ENCODE results near the gene PIGX. TPM values are rescaled to one million over a fixed set of nuclear protein-coding genes. Genes with fewer than 3 reads are reported as not detected.
"Not testable (repeated sequence)": the region's sequence is repeated elsewhere in the genome, so short reads cannot be mapped to it uniquely, and the experiment has no call there.

Gene PIGX
- total and polyA plus RNA-seq, 3 experiments from 2014 or later: 38.7 to 50.5 (median 49.0) TPM

DNA sequence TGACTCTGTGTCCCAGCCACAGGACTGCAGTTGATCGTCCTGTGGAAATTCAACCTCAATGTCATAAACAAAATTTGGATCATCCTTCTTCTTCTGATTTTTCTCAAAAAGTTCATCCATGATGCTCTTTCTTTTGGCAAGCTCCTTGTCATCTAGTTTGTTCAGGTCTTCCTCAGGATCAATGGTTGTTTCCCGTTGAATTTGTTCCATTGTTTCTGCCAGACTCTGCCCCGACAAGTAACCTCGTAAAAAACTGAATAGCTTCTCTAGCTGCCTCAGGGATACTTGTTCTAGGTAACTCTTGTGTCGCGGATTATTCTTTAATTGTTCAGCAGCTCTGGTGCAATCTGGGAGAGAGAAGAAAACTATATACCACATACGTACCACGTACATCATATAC lies 4.6 kb upstream of the PIGX start:
- H3K4me1 Mint-ChIP-seq: peaks cover 10 to 18% (median 13%) of the 10 kb centered on the region in 3 donors
- CTCF ChIA-PET: interaction anchor here (1.0 to 1.1 kb wide), 2 partner anchors 98 to 101 kb away, joined by 3 read pairs; no protein-coding TSS in a partner anchor
- H3K4me3 Mint-ChIP-seq: no peak overlapping the region
- Histone ChIP-seq H3K4me3 (ENCODE audit: low read length) (no peak overlapping the region), H3K36me3 (ENCODE audit: insufficient read depth, low read length) (no peaks in the 10 kb centered on the region), H3K9me3 (ENCODE audit: low read length) (no peaks in the 10 kb centered on the region), H3K27ac (ENCODE audit: low read depth, low read length) (no peak overlapping the region), H3K27me3 (ENCODE audit: insufficient read depth, low read length, poor library complexity, severe bottlenecking) (no peaks in the 10 kb centered on the region), H3K4me1 (ENCODE audit: insufficient read depth, low read length) (peaks cover 10% of the 10 kb centered on the region)
- POLR2A ChIA-PET: interaction anchor here (0.5 kb wide), 1 partner anchor 501 kb away, joined by 4 read pairs; no protein-coding TSS in a partner anchor
- peaks cover 0 to 11% (median 3%) of the 10 kb centered on the region in 3 donors for H3K36me3 Mint-ChIP-seq
- H3K27ac Mint-ChIP-seq: peak overlapping the region in 3 of 8 donors; percentile 5 to 43 (median 10)
- DNase-seq: no peak
- peaks cover 0 to 5% of the 10 kb centered on the region in 2 donors for H3K27me3 Mint-ChIP-seq
- no peaks in the 10 kb centered on the region for H3K9me3 Mint-ChIP-seq

DNA sequence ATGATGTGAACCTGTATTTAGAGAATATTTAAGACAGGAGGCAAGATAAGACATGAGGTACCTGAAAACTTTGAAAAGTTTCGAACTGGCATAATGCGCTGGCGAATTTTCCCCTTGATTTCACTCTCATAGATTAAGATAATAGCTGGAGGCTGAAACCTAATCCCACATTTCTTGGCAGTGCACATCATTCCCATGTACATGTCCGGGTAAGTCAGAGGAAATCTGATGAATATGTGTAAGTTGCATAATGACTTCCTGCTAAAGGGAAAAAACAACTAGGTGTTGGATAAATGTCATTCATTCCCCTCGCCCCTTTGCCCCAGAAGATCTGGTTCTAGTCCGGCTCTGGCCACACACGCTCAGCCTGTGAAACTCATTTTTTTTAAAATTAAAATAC lies 3.7 kb upstream of the PIGX start:
- ChIA-PET CTCF (interaction anchor here (1.0 to 1.1 kb wide), 2 partner anchors 99 to 102 kb away, joined by 3 read pairs; no protein-coding TSS in a partner anchor), POLR2A (interaction anchor here (0.6 kb wide), 1 partner anchor 333 kb away, joined by 3 read pairs; no protein-coding TSS in a partner anchor)
- H3K27ac Mint-ChIP-seq: peak overlapping the region in 2 of 8 donors; percentile 17 to 74

DNA sequence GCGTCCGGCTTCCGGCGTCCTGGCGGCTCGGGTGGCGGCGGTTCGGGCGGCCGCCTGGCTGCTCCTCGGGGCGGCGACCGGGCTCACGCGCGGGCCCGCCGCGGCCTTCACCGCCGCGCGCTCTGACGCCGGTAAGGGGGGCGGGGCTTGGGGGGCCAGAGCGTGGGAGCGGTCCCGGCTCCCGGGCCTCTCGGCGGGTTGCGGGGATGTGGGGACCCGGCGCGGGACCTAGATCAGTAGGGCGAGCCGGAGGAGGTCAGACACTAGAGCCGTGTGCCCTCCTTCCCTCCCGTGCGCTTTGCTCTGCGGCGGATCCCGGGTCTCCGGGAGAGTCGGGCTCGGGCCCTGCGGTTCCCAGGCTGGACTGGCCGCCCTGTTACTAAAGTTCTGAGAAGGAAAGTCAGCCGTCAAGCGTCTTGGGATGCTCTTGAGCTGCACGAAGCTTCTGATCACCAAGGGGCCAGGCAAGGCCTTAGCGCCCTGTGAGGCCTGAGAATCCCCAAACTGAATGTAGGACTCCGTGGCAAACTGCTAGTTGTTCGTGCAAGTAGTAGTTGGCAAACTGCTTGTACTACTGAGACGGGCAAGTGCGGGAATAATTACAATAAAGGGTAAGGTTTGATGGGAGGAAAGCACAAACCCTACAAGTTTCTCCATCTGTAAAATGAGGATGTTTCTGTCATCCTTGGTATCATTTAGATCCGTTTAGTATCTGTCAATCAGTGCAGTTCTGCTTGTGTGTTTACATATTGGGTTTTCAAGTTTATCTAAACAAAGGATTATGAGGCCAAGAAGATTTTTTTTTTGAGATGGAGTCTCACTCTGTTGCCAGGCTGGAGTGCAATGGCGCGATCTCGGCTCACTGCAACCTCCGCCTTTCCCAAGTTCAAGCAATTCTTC lies 587 bp downstream of the PIGX start:
- ChIA-PET CTCF (interaction anchor here (0.7 to 1.4 kb wide), 2 partner anchors 28 to 84 kb away, joined by 3 read pairs; no protein-coding TSS in a partner anchor), POLR2A (interaction anchor here (0.7 to 1.2 kb wide), 7 partner anchors 28 to 154 kb away, joined by 3 to 12 read pairs (median 4); partner anchors contain the start of genes FBXO45, NRROS, PAK2 and WDR53)
- no peaks in the 10 kb centered on the region for H3K36me3 ChIP-seq (ENCODE audit: insufficient read depth, low read length)

More for the DNA sequence above, 3.7 kb upstream of the PIGX start:
- Histone ChIP-seq H3K27ac (ENCODE audit: low read depth, low read length) (no peak overlapping the region), H3K4me3 (ENCODE audit: low read length) (no peak overlapping the region), H3K36me3 (ENCODE audit: insufficient read depth, low read length) (no peaks in the 10 kb centered on the region), H3K27me3 (ENCODE audit: insufficient read depth, low read length, poor library complexity, severe bottlenecking) (no peaks in the 10 kb centered on the region), H3K9me3 (ENCODE audit: low read length) (no peaks in the 10 kb centered on the region), H3K4me1 (ENCODE audit: insufficient read depth, low read length) (peaks cover 16% of the 10 kb centered on the region)
- DNase-seq: no peak
- H3K27me3 Mint-ChIP-seq: peaks cover 0 to 3% of the 10 kb centered on the region in 2 donors
- no peaks in the 10 kb centered on the region for H3K9me3 Mint-ChIP-seq
- peaks cover 15 to 26% (median 20%) of the 10 kb centered on the region in 3 donors for H3K4me1 Mint-ChIP-seq
- peaks cover 0 to 14% (median 3%) of the 10 kb centered on the region in 3 donors for H3K36me3 Mint-ChIP-seq
- peak overlapping the region in 1 of 7 donors; percentile 34 for H3K4me3 Mint-ChIP-seq

DNA sequence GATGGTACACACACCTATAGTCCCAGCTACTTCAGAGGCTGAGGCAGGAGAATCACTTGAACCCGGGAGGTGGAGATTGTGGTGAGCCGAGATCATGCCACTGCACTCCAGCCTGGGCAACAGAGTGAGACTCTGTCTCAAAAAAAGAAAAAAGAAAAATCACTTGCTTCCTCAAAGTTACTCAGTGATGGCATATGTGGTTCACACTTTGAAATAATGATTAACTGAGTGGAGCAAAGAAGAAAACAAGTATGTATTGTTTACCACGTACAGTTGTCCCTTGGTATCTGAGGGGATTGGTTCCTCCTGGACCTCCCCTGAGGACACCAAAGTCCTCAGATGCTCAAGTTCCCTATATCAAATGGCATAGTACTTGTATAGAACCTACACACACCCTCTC lies 5.0 kb downstream of the PIGX start:
- H3K27ac ChIP-seq (ENCODE audit: low read depth, low read length); H3K4me3 Mint-ChIP-seq; H3K4me1 ChIP-seq (ENCODE audit: insufficient read depth, low read length); H3K9me3 ChIP-seq (ENCODE audit: low read length); CTCF ChIA-PET; H3K9me3 Mint-ChIP-seq; POLR2A ChIA-PET; H3K36me3 ChIP-seq (ENCODE audit: insufficient read depth, low read length); H3K27me3 Mint-ChIP-seq; H3K27me3 ChIP-seq (ENCODE audit: insufficient read depth, low read length, poor library complexity, severe bottlenecking); DNase-seq; H3K4me3 ChIP-seq (ENCODE audit: low read length): not testable (repeated sequence)
- Mint-ChIP-seq H3K4me1 (peaks cover 7 to 22% (median 21%) of the 10 kb centered on the region in 3 donors), H3K36me3 (peaks cover 12 to 26% (median 15%) of the 10 kb centered on the region in 3 donors), H3K27ac (peak overlapping the region in 2 of 8 donors; percentile 3 to 76)

More for the DNA sequence above, 587 bp downstream of the PIGX start:
- Histone ChIP-seq H3K27ac (ENCODE audit: low read depth, low read length) (peak overlapping the region; percentile 95), H3K27me3 (ENCODE audit: insufficient read depth, low read length, poor library complexity, severe bottlenecking) (no peaks in the 10 kb centered on the region), H3K9me3 (ENCODE audit: low read length) (no peaks in the 10 kb centered on the region), H3K4me1 (ENCODE audit: insufficient read depth, low read length) (peaks cover 16% of the 10 kb centered on the region), H3K4me3 (ENCODE audit: low read length) (peak overlapping the region; percentile 72)
- Mint-ChIP-seq H3K27ac (peak overlapping the region; percentile 78 to 98 (median 94)), H3K4me3 (peak overlapping the region; percentile 81 to 94 (median 86)), H3K36me3 (peaks cover 0 to 10% (median 0%) of the 10 kb centered on the region in 3 donors), H3K4me1 (peaks cover 17 to 37% (median 33%) of the 10 kb centered on the region in 3 donors), H3K9me3 (no peaks in the 10 kb centered on the region), H3K27me3 (peaks cover 0 to 3% of the 10 kb centered on the region in 2 donors)
- peak in 3 of 5 donors; percentile 62 to 80 (median 72) for DNase-seq

DNA sequence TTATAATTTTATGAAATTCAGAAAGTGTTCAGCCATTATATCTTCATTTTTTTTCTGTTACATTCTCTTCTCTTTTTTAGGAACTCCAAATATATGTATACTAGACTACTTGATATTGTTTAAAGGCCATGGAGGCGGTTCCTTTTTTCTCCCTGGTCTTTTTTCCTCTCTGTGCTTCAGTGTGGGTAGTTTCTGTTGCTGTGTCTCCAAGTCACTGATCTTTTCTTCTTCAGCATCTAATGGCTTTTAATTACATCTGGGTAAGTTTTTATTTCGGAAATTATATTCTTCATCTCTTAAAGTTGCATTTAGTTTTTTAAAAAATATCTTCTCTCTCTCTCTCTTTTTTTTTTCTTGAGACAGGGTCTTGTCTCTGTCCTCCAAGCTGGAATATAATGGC lies 8.9 kb downstream of the PIGX start:
- Mint-ChIP-seq H3K27ac (no peak overlapping the region), H3K36me3 (peaks cover 17 to 42% (median 20%) of the 10 kb centered on the region in 3 donors), H3K4me1 (peaks cover 1 to 8% (median 4%) of the 10 kb centered on the region in 3 donors), H3K9me3 (no peaks in the 10 kb centered on the region), H3K27me3 (no peaks in the 10 kb centered on the region), H3K4me3 (no peak overlapping the region)
- CTCF ChIA-PET: no interaction called here
- Histone ChIP-seq H3K27ac (ENCODE audit: low read depth, low read length) (no peak overlapping the region), H3K4me1 (ENCODE audit: insufficient read depth, low read length) (no peaks in the 10 kb centered on the region), H3K36me3 (ENCODE audit: insufficient read depth, low read length) (peaks cover 6% of the 10 kb centered on the region), H3K9me3 (ENCODE audit: low read length) (no peaks in the 10 kb centered on the region), H3K4me3 (ENCODE audit: low read length) (no peak overlapping the region), H3K27me3 (ENCODE audit: insufficient read depth, low read length, poor library complexity, severe bottlenecking) (no peaks in the 10 kb centered on the region)
- DNase-seq: no peak
- POLR2A ChIA-PET: no interaction called here

DNA sequence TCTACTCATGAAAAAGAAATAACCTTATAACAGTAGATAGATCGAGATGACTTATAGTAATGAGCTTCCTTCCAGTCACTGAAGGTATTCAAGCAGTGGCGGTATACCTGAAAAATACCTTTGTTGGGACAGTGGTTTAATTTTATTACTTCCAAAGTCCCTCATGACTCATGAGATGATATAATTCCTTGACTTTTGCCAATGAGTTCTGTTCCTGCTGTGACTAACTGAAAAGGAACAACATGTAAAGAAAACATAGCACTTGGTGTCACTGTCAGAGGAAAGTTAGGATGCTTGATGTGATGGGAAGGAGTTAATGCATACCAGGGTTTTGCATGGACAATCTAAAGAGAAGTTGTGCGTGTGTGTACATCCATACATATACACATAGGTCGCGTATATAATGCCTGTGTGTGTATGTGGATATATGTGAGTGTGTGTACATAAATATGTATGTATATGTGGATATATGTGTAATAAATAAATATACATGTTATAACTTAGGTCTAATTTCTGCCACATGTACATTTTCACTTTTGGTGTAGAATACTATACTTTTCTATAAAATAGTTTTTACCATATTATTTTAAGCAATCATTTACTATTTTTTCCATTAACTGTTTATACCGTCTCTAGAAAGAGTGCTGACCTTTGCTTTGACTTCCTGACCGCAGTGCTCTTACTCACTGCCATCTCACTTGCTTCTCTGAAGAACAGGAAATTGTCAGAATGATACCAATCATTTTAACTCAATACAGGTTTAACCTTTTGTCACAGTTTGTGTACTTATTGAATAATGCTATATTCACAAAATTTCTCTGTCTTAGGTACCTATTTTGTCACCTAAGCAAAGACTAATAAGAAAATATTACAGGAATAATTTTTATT lies 14.9 kb downstream of the PIGX start:
- Mint-ChIP-seq H3K4me3 (no peak overlapping the region), H3K9me3 (no peaks in the 10 kb centered on the region), H3K27me3 (no peaks in the 10 kb centered on the region), H3K36me3 (peaks cover 6 to 38% (median 7%) of the 10 kb centered on the region in 3 donors), H3K27ac (peak overlapping the region in 4 of 8 donors; percentile 12 to 60 (median 46)), H3K4me1 (peaks cover 18 to 31% (median 21%) of the 10 kb centered on the region in 3 donors)
- Histone ChIP-seq H3K4me1 (ENCODE audit: insufficient read depth, low read length) (no peaks in the 10 kb centered on the region), H3K4me3 (ENCODE audit: low read length) (no peak overlapping the region), H3K36me3 (ENCODE audit: insufficient read depth, low read length) (peaks cover 6% of the 10 kb centered on the region), H3K9me3 (ENCODE audit: low read length) (no peaks in the 10 kb centered on the region), H3K27me3 (ENCODE audit: insufficient read depth, low read length, poor library complexity, severe bottlenecking) (no peaks in the 10 kb centered on the region), H3K27ac (ENCODE audit: low read depth, low read length) (no peak overlapping the region)
- ChIA-PET POLR2A (no interaction called here), CTCF (no interaction called here)
- no peak for DNase-seq

DNA sequence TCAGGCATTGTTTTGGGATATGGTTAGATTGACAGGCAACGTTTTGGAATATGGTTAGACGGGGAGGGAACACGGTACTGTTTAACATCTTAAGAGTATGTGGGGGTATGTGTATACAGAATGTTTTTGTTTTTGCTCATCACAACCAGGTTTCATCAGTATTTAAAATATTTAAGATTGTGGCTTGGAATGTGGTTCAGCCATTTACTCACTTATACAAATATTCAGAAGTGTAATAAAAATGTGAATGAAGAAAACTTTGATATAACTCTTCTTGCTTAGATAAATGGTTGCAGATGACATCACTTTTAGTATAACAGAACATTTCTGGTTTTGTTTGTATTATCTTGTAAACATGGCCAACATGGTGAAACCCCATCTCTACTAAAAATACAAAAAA lies 23.6 kb downstream of the PIGX start:
- Histone ChIP-seq H3K9me3 (ENCODE audit: low read length) (no peaks in the 10 kb centered on the region), H3K27me3 (ENCODE audit: insufficient read depth, low read length, poor library complexity, severe bottlenecking) (no peaks in the 10 kb centered on the region), H3K4me3 (ENCODE audit: low read length) (no peak overlapping the region), H3K36me3 (ENCODE audit: insufficient read depth, low read length) (no peaks in the 10 kb centered on the region), H3K4me1 (ENCODE audit: insufficient read depth, low read length) (peaks cover 6% of the 10 kb centered on the region), H3K27ac (ENCODE audit: low read depth, low read length) (no peak overlapping the region)
- Mint-ChIP-seq H3K4me3 (peak overlapping the region in 1 of 7 donors; percentile 43), H3K4me1 (peaks cover 6 to 11% (median 8%) of the 10 kb centered on the region in 3 donors), H3K9me3 (no peaks in the 10 kb centered on the region), H3K27ac (peak overlapping the region in 1 of 8 donors; percentile 6), H3K27me3 (no peaks in the 10 kb centered on the region), H3K36me3 (peaks cover 0 to 30% (median 5%) of the 10 kb centered on the region in 3 donors)
- CTCF ChIA-PET: no interaction called here
- DNase-seq: no peak
- POLR2A ChIA-PET: no interaction called here

Data from CD8-positive, alpha-beta memory T cell (primary cell).